ENCODE data around the gene CADPS2.
"Not testable (repeated sequence)": the region's sequence is repeated elsewhere in the genome, so short reads cannot be mapped to it uniquely, and the experiment has no call there.

The CADPS2 gene

DNA sequence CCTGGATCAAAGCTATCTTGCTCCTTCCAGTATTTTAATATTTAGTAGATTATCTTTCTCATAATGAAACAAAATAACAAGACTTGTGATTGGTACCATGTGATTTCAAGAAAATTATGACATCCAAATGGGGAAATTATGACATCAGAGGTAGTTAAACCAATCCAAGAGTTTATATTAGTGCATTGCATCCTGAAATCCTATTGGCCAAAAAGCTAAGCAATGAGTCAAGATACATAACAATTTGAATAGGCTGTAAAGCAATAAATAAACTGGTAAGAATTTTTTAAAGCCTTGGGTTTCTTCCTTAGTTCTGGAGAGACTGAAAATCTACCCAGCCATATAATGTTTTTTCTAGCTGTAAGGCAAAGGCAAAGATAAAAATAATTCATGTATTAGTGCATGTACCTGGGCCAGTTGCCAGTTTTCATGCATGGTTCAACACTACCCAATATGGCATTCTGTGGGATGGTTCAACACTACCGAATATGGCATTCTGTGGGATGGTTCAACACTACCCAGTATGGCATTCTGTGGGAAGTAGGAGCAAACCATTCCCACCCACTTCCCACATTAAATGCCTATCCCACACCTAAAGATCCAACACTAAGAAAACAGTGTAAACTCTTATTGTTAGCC lies 183.3 kb downstream of the CADPS2 start, which contains the start of gene RNF148:
Gene RNF148, minus strand, starts transcription at position 51 of the 639 bp plus-strand sequence. CDS start 172 bp downstream, outside the sequence.
- DNase-seq: no peak

DNA sequence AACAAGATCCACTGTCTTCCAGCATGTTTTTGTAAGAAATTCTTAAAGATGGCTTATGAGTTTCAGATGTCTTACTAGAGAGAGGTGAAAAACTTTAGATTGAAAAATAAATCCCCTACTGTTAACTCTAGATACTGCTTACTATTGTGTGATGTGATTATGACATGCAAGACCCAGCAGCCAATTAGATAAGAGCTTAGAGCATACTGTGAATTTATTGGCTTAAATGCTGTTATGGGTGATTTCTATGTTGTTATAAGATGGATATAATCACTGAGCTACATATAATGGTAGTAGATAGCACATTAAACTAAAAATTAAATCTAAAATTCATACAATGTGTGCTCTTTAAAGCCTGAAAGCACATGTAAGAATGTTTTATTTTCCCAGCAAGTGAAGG lies 187.2 kb downstream of the CADPS2 start, which contains the start of gene RNF133:
Gene RNF133, minus strand, starts transcription at position 101 of the 400 bp plus-strand sequence. CDS start 199 bp downstream, outside the sequence.
- no peak for DNase-seq

DNA sequence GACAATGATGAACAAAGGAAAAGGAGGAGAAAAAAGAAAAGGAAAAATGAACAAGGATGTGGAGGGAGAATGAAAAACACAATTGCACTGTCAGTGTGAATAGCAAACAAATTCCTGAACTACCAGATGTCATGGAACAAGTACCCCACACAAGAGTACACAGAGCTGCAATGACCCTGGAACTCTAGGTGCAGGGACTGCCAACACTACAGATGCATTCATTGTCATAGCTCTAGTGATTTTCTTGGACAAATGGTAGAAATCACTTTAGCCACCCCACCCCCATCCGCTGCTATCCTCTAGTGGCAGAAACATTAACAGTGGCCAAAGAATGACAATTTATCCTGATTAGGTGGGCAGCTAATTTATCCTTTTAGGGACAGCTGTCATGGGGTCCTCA lies 190.4 kb downstream of the CADPS2 start:
- no peak for DNase-seq

DNA sequence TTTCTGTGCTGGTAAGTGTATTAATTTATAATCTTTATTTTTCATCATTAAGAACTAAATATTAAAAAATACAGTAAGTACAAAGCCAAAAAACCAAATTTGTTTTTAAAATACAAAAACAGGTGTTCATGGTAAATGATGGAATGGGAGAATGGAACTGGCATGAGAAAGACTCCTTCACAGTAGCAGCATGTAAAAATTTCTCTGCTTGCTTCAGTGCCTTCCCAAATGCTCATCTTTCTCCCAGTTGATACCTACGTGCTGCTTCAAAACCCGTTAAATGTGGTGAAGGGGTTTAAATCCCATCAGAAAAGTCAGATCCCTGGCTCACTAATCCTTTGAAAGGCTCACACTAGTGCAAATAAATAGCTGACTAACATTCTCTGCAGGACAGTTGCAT lies 191.6 kb downstream of the CADPS2 start:
- no peak for DNase-seq

DNA sequence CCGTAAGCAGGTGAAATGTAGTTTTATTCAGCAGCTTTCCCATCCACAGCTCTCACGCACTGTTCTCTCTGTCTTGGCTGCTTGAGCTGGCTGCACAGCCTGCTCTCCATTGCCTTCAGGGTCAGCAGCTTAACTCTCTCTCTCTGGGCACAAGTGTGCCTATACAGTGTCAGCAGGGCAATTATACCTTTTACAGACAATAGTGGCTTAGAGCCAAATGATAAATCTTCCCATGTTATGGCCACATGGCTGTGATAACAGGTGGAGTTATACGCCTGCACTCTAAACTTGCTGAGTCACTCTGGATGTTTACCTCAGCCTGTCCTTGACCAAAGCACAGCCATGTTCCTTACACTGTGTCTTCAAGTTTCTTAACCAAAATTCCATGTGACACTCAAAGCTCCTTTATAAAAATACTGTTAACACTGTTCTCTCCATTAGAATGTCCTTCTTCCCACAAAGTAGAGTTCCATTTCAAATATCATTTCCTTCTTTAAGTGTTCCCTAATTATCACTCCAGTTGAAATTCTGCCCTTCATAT lies 193.4 kb downstream of the CADPS2 start:
- DNase-seq: no peak

DNA sequence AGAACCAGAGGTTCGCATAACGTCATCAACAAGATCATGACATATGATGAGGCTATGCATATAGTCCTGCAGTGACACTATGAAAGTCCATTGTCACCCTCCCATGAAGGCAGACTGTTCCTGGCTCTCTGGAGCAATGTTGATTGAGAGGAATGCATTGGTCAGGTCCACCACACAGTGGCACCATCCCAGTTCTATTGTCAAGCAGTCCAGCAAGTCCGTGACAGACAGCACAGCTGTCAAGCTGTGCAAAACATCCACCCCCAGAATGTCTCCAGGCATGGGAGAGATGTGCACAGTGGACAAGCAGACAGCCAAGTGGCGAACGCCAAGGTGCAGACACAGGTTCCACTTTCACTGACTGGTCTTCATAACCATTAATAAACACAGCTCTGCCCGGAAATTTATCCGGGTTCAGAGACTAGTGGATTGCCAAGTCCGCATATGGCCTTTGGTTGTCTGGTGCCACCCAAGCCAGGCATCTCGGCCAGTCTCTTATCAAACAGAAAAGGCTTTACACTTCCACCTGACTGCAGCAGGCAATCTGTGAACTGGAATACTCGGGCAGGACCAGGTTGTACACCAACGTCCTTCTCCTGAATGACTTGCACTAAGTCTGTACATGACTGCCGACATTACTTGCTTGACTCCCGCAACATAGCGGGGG lies 194.6 kb downstream of the CADPS2 start:
- DNase-seq: no peak

DNA sequence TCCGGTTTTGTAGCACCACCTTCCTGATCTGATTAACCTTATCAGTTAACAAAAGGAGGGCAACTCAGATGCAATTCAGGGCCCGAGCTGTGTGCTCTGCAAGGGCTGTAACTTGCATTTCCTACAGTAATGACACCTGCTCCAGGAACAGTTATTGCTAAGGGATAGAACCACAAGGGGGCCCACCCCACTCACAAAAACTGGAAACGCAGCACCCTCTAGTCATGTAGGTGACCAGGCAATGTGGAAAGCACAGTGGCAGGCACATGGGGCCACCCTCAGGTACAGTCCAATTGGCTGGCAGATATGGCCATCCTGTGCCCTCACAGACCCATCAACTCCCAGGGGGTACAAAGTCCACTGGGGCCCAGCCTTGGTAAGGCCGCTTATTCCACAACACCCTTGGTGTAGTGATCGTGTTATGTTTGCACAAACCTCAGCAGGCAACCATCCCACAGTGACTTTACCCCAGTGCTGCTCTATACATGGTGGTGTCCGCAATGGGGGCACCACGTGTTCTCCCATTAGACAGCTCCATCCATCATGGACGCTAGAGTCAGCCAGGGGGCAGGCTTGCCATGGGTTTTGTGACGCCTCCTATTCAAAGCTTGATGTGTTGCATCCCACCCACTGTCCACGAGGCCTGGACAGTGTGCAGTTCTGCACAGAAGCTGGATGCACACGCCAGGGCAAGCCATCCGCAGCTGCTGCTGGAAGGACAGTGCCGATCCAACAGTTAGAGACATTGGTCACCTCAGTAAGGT lies 196.7 kb downstream of the CADPS2 start:
- no peak for DNase-seq

DNA sequence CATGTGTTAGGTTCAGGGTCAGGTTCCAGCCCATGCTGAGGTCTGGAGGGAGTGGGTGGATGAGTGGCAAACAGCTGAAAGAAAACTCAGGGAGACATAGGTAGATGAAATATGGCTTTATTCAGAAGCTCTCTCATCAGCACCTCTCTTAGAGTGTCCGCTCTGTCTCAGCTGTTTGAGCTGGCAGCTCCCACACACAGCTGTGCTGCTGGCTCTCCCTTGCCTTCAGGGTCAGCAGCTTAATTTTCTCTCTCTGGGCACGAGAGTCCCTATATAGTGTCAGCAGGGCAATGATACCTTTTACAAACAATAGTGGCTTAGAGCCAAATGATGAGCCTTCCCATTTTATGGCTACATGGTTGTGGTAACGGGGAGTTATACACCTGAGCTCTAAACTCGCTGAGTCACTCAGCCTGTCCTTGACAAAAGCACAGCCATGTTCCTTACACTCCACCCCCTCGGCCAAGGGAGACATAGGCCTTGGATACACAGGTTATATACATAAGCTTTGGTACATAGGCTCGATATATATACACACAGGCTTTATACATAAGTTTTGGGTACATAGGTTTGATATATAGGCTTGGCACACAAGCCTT lies 197.8 kb downstream of the CADPS2 start:
- no peak for DNase-seq

DNA sequence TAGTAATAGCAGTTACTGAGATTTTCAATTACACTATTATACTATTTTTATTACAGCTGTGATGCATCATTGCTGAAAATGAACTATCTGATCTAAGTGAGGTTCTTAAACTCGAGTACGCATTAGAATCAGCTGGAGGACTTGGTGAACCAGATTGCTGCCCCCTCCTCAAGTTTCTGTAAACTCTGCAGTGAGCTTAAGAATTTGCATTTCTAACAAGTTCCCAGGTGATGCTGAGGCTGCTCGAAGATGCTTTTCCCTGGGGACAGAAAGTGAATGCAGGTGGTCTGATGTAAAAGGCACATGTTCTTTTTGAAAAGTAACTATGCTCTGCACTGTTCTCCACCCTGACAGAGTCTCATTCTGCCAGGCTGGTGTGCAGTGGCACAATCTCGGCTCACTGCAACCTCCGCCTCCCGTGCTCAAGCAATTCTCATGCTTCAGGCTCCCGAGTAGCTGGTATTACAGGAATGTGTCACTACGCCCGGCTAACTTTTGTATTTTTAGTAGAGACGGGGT lies 199.8 kb downstream of the CADPS2 start:
- no peak for DNase-seq

DNA sequence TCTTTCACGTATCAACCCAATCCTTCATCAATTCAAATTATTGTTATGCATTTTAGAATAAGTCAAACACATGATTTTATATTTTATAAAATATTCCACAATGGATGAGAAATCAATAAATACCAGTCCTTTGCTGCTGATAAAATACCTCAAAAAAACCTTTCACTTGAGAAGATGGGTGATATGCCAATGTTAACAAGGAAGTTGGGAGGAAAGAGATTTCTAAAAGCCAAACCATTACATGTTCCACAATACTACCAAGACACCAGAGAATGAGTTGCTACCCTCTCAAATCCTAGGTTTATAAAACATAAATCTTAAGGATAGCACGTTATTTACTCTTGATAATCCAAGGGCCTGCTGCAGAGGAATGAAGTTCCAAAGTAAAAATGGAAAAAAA lies 201.8 kb downstream of the CADPS2 start:
- DNase-seq: no peak

DNA sequence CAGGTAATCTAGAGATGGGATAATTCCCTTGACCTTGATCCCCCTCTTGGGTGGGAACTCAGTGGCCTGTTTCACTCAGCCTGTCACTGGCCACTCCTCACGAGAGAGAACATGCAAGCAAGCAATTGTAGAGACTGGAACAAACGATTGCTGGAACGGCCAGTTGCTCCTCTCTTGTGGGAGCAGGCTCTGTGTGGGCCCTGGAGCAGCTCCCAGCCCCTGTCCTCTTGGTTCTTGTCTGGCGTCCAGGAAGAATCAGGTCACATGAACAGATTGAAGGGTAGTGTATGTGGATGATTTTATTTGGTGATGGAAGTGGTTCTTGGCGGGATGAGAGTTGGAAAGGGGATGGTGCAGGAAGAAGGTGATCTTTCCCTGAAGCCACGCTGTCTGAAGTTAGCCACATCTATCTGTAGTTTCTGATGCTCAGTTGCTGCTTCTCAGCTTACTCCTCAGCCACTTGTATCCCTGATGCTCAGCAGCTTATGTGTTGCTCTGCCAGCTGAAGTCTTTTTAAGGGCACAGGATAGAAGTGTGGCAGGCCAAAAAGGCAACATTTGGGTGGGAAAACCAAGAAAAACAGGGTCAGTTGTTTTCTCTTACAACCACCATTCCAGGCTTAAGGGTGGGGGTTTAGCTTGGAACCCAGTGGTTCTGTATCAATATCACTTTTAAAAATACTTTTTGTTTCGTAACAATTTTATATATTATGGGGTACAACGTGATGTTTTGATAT lies 203.3 kb downstream of the CADPS2 start:
- no peak for DNase-seq

DNA sequence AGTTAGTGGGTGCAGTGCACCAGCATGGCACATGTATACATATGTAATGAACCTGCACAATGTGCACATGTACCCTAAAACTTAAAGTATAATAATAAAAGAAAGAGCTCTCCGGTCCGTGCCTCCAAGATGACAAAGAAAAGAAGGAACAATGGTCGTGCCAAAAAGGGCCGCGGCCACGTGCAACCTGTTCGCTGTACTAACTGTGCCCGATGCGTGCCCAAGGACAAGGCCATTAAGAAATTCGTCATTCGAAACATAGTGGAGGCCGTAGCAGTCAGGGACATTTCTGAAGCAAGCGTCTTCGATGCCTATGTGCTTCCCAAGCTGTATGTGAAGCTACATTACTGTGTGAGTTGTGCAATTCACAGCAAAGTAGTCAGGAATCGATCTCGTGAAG lies 205.1 kb downstream of the CADPS2 start:
- not testable (repeated sequence) for DNase-seq

DNA sequence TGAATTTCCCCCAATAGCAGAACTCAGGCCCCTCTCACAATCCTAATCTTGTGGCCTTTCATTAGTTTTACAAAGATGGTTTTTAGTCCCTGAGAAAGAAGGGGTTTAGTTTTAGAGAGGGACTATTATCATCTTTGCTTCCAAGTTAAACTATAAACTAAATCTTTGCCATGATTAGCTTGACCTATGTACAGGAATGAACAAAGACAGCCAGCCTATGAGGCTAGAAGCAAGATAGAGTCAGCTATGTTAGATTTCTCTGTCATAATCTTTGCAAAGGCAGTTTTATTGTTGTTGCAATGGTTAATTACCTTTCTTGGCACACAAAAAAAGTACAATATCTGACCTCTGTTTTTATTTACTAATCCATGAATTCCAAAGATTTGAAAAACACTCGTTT lies 206.4 kb downstream of the CADPS2 start:
- no peak for DNase-seq

DNA sequence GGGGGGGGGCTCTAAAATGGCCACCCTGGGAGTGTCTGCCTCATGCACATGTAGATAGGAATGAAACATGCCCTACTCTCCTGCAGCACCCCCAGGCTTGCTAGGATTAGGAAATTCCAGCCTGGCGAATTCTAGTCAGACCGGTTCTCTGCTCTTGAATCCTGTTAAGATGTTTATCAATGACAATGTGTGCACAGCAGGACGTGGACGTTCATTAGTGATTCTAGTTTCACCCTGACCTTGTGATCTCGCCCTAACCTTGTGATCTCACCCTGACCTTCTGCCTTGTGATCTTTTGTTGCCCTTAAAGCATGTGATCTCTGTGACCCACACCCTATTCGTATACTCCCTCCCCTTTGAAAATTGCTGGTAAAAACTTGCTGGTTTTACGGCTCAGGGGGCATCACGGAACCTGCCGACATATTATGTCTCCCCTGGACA lies 207.0 kb downstream of the CADPS2 start:
- DNase-seq: not testable (repeated sequence)

DNA sequence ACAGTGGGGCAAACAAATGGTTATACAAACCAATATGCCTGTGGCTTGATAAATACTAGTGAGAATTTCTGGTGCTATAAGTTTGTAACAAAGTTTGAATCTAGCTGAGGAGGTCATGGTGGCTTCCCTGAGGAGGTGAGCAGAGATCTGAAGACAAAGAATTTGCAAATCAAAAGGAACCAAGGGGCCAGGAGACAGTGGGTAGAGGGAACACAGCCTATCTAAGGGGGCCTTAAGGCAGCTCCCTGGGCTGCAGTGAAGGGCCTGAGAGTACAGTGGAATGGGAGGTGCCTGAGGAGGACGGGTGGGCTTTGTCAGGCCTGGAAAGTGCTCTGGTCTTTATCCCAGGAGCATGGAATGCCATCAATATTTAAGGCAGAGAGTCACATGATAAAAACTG lies 209.1 kb downstream of the CADPS2 start:
- no peak for DNase-seq

DNA sequence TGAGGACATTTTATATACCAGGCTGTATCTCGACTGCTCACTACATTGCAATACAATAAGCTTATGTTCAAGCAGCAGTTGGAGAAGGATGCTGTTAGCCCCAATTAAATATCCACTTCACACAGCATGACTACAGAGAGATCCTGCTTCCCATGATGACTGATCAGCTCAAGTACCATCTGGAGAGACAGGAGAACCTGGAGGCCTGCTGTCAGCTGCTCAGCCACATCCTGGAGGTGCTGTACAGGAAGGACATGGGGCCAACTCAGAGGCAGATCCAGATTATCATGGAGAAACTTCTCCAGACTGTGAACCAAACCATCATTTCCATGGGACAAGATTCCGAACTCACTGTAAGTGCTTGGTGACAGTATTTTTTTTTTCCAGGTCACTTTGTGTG lies 209.8 kb downstream of the CADPS2 start:
- DNase-seq: no peak

DNA sequence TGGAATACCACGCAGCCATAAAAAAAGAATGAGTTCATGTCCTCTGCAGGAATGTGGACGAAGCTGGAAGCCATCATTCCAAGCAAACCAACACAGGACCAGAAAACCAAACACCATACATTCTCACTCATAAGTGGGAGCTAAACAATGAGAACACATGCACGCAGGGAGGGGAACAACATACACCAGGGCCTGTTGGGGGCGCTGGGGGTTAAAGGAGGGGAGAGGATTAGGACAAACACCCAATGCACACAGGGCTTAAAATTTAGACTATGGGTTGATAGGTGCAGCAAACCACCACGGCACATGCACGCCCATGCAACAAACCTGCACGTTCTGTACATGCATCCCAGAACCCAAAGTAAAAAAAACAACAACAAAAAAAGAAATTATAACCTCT lies 210.6 kb downstream of the CADPS2 start:
- no peak for DNase-seq

DNA sequence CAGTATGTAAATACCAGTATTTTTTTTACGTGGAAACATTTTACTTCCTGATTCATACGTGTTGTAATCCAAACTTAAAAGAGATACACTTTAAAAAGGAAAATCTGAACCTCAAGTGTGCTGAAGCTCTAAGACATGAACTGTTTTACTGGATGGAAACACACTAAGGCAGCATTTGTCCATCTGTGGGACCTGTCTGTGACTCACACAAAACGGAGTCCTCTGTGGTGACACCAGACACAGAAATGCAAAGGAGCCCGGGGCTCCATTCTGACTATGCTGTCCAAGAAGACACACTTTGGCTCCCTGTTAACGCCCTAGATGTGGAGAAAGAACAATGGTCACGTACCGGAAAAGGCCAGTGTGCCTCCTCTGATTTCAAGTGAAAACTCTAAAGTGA lies 211.2 kb downstream of the CADPS2 start:
- no peak for DNase-seq

DNA sequence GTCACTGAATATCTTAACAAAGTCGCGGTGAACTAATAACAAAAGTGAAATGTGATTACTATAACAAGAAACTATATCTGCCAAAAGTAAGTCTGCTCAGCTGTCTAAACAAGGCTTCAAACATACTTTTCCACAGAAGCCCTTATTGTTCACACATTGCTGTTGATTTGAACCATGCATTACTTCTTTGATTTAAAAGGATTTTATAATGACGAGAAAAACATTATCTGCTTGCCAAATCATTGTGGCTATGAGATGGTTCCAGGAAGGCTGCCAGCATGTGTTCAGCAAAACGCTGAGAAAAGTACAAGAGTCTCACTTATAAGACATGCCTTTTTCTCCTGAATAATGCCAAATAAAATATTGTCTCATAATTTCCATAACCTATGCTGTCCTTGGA lies 211.8 kb downstream of the CADPS2 start:
- no peak for DNase-seq

DNA sequence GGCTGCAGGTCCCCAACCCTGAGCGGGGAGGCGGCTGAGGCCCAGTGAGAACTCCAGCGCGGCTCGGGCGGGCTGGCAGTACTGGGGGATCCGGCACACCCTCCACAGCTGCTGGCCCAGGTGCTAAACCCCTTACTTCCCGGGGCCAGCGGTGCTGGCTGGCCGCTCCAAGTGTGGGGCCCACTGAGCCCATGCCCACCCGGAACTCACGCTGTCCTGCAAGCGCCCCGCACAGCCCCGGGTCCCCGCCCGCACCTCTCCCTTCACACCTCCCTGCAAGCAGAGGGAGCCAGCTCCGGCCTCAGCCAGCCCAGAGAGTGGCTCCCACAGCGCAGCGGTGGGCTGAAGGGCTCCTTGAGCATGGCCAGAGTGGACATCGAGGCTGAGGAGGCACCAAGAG lies 212.3 kb downstream of the CADPS2 start:
- DNase-seq: no peak

DNA sequence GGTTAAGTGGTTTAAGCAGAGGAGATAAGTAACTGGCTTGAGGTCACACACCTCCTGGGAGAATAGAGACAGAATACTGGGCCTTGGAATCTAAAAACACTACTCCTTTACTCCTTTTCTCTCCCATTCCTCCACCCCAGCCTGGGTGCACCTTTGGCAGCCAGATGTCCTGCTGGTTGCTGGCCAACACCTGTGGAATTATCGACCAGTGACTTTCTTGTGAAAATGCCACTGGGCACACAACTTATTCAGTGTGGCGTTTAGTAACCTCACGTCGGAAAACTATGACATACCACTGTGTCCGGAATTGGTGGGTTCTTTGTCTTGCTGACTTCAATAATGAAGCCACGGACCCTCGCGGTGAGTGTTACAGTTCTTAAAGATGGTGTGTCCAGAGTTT lies 213.7 kb downstream of the CADPS2 start:
- no peak for DNase-seq

DNA sequence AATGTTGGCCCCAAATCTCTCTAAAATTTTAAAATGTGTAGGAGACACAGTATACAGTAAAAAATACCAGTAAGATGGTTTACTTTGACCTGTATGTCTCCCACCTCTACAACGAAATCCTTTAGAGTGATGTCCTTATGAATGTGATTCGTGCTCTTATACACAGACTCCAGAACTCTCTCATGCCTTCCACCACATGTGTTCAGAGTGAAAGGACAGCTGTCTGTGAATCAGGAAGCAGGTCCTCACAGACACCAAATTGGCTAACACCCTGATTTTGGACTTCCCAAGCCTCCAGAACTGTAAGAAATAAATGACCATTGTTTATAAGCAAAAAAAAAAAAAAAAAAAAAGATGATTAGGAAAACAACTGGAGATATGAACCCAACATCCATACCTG lies 222.5 kb downstream of the CADPS2 start:
- no peak for DNase-seq

Data from GOT3 (cell line).